ENCODE data around the gene CRYBG3. TPM values are rescaled to one million over a fixed set of nuclear protein-coding genes. Genes with fewer than 3 reads are reported as not detected.
A peak's percentile ranks its signal among the peaks of the same experiment; 100 is the strongest.

CRYBG3 gene
- total RNA-seq, 1 experiment from 2014 or later: 17.2 TPM

- Histone ChIP-seq H3F3A (ENCODE audit: insufficient read depth, low read depth) (peaks cover 11% of the 10 kb centered on the region; the same call in 1 of the 2 replicates), H3K4me3 (peak overlapping the region; percentile 71), H3K79me2 (ENCODE audit: low read depth) (peaks cover 44% of the 10 kb centered on the region), H3K4me2 (peak overlapping the region; percentile 85), H3K36me3 (ENCODE audit: low read depth) (no peaks in the 10 kb centered on the region), H3K9me3 (ENCODE audit: insufficient read depth, low read depth) (no peaks in the 10 kb centered on the region), H3K27ac (peak overlapping the region; percentile 36), H4K20me1 (ENCODE audit: insufficient read depth) (no peaks in the 10 kb centered on the region), H3K27me3 (ENCODE audit: insufficient read depth, low read depth) (no peaks in the 10 kb centered on the region), H2AFZ (peak overlapping the region; percentile 98), H3K9me2 (ENCODE audit: insufficient read depth) (no peaks in the 10 kb centered on the region), H3K4me1 (replicated peaks; ENCODE audit: insufficient read depth) (peaks cover 19% of the 10 kb centered on the region)
- BruUV-seq (replicated peaks): TSS peak; percentile 41
- POLR2A ChIA-PET (ENCODE audit: unreplicated experiment): interaction anchor here (0.6 to 1.2 kb wide), 2 partner anchors 91 to 130 kb away, joined by 3 to 5 read pairs; no protein-coding TSS in a partner anchor
- TF ChIP-seq CTCF (conservative IDR thresholded peaks at IDR 0.05) (no peak), EZH2 (IDR thresholded peaks at IDR 0.05; ENCODE audit: low read depth) (no peak)
- DNase-seq: peak; percentile 53 to 64
- CTCF ChIA-PET: interaction anchor here (0.6 to 1.0 kb wide), 2 partner anchors 64 to 149 kb away, joined by 3 read pairs; no protein-coding TSS in a partner anchor
- intact Hi-C loops (cut with micrococcal nuclease; ENCODE audit: unreplicated experiment): loop anchor here (1.0 to 5.0 kb wide), 4 partner anchors 41 to 148 kb away; no protein-coding TSS in a partner anchor
These were observed 556 bp downstream of the CRYBG3 start for GRCh38 chr3:97822359-97822775.

- Histone ChIP-seq H3K27ac (no peak overlapping the region), H3K9me3 (ENCODE audit: insufficient read depth, low read depth) (no peaks in the 10 kb centered on the region), H3K79me2 (ENCODE audit: low read depth) (peaks cover 47% of the 10 kb centered on the region), H3K4me1 (replicated peaks; ENCODE audit: insufficient read depth) (peaks cover 19% of the 10 kb centered on the region), H2AFZ (peak overlapping the region; percentile 98), H3F3A (ENCODE audit: insufficient read depth, low read depth) (peaks cover 11% of the 10 kb centered on the region; the same call in 1 of the 2 replicates), H3K27me3 (ENCODE audit: insufficient read depth, low read depth) (no peaks in the 10 kb centered on the region), H3K36me3 (ENCODE audit: low read depth) (no peaks in the 10 kb centered on the region), H3K4me3 (peak overlapping the region; percentile 71), H3K4me2 (peak overlapping the region; percentile 85), H3K9me2 (ENCODE audit: insufficient read depth) (no peaks in the 10 kb centered on the region), H4K20me1 (ENCODE audit: insufficient read depth) (no peaks in the 10 kb centered on the region)
- CTCF ChIA-PET: no interaction called here
- no TSS peak for BruUV-seq (replicated peaks)
- intact Hi-C loops (cut with micrococcal nuclease; ENCODE audit: unreplicated experiment): loop anchor here (2.0 to 5.0 kb wide), 3 partner anchors 49 to 147 kb away; no protein-coding TSS in a partner anchor
- POLR2A ChIA-PET (ENCODE audit: unreplicated experiment): interaction anchor here (0.6 to 0.7 kb wide), 2 partner anchors 90 to 169 kb away, joined by 3 to 5 read pairs; no protein-coding TSS in a partner anchor
- no peak for TF ChIP-seq EZH2 (IDR thresholded peaks at IDR 0.05; ENCODE audit: low read depth)
- no peak for TF ChIP-seq CTCF (conservative IDR thresholded peaks at IDR 0.05)
- DNase-seq: no peak
These were observed 1.5 kb downstream of the CRYBG3 start for GRCh38 chr3:97823046-97824004.

- Histone ChIP-seq H3K27me3 (ENCODE audit: insufficient read depth, low read depth) (no peaks in the 10 kb centered on the region), H3K79me2 (ENCODE audit: low read depth) (peaks cover 47% of the 10 kb centered on the region), H3K27ac (no peak overlapping the region), H3K36me3 (ENCODE audit: low read depth) (no peaks in the 10 kb centered on the region), H3K9me2 (ENCODE audit: insufficient read depth) (no peaks in the 10 kb centered on the region), H3K9me3 (ENCODE audit: insufficient read depth, low read depth) (no peaks in the 10 kb centered on the region), H2AFZ (no peak overlapping the region), H4K20me1 (ENCODE audit: insufficient read depth) (no peaks in the 10 kb centered on the region), H3K4me1 (replicated peaks; ENCODE audit: insufficient read depth) (peaks cover 19% of the 10 kb centered on the region), H3K4me2 (no peak overlapping the region), H3K4me3 (no peak overlapping the region), H3F3A (ENCODE audit: insufficient read depth, low read depth) (peaks cover 11% of the 10 kb centered on the region; the same call in 1 of the 2 replicates)
- CTCF ChIA-PET: no interaction called here
- no peak for DNase-seq
- TF ChIP-seq CTCF (conservative IDR thresholded peaks at IDR 0.05): no peak
- no peak for TF ChIP-seq EZH2 (IDR thresholded peaks at IDR 0.05; ENCODE audit: low read depth)
- no TSS peak for BruUV-seq (replicated peaks)
- intact Hi-C loops (cut with micrococcal nuclease; ENCODE audit: unreplicated experiment): no loop called here
- POLR2A ChIA-PET (ENCODE audit: unreplicated experiment): no interaction called here
These were observed 3.3 kb downstream of the CRYBG3 start for GRCh38 chr3:97825101-97825500.
